HG02943 (cell line): ENCODE measurements around the gene JPT1.
"Not testable (repeated sequence)": the region's sequence is repeated elsewhere in the genome, so short reads cannot be mapped to it uniquely, and the experiment has no call there.

ENCODE experiments used
- ATAC-seq: cut with Tn5 transposase; IDR thresholded peaks from one replicate; pipeline ENCODE4 v1.9.1; 2021; ENCODE audit warnings: mild to moderate bottlenecking, low read depth, moderate library complexity; ENCODE audit not compliant: unreplicated experiment

JPT1 gene

GRCh38 chr17:75154195-75155106 is at the start of gene JPT1:
Gene JPT1 (minus strand): TSS chr17:75154512. CDS start chr17:75154397, 115 bp downstream.
- peak; percentile 94 for ATAC-seq

DNA sequence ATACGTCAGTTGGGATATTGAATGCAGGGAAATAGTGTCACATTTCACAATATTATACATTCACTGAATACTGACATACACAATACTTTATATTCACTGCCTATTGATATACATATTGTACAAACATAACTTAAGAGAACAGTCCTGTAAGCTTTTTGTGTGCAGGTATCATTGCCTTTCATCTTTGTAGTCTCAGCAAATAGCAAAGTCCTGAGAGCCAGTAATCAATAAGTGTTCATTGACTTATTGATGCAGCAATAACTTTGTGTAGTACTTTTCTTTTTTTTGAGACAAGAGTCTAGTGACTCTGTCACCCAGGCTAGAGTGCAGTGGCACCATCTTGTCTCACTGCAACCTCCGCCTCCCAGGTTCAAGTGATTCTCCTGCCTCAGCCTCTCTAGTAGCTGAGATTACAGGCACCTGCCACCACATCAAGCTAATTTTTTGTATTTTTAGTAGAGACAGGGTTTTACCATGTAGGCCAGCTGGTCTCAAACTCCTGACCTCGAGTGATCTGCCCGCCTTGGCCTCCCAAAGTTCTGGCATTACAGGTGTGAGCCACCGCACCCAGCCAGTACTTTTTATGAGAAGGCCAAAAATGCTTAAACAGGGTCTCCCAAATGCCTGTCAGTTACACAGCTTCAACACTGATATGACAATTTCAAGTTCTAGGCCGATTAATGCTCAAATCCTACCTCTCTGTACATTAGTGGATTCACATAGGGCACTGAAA is 45.7 kb upstream of the JPT1 start:
- no peak for ATAC-seq

DNA sequence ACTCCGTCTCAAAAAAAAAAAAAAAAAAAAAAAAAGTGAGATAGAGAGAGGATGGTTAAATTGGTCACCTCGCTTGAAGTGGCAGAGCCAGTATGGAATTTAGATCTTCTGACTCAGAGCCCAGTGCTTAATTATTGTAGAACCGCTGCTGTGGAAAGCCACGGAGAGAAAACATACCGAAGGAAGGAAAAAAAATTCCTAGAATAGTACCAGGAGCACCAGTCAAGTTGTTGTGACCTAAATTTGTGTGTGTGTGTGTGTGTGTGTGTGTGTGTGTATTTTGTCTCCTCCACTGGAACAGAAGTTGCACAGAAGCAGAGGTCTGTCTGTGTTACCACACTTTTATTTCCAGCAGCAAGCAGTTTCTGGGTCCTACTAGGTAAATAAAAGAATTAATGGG is 40.6 kb upstream of the JPT1 start:
- ATAC-seq = no peak

DNA sequence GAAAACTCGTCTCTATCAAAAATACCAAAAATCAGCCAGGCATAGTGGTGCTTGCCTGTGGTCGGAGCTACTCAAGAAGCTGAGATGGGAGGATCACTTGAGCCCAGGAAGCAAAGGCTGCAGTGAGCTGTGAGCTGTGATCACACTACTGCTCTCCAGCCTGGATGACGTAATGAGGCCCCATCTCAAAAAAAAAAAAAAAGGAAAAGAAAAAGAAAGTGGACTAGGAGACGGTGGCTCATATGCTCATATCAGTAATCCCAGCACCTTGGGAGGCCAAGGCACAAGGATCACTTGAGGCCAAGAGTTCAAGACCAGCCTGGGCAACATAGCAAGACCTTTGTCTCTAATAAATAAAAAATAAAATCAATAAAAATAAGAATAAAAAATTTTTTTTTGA is 37.3 kb upstream of the JPT1 start:
- ATAC-seq = no peak

- ATAC-seq = no peak
Measured at GRCh38 chr17:75188614-75189013, 34.3 kb upstream of the JPT1 start.

DNA sequence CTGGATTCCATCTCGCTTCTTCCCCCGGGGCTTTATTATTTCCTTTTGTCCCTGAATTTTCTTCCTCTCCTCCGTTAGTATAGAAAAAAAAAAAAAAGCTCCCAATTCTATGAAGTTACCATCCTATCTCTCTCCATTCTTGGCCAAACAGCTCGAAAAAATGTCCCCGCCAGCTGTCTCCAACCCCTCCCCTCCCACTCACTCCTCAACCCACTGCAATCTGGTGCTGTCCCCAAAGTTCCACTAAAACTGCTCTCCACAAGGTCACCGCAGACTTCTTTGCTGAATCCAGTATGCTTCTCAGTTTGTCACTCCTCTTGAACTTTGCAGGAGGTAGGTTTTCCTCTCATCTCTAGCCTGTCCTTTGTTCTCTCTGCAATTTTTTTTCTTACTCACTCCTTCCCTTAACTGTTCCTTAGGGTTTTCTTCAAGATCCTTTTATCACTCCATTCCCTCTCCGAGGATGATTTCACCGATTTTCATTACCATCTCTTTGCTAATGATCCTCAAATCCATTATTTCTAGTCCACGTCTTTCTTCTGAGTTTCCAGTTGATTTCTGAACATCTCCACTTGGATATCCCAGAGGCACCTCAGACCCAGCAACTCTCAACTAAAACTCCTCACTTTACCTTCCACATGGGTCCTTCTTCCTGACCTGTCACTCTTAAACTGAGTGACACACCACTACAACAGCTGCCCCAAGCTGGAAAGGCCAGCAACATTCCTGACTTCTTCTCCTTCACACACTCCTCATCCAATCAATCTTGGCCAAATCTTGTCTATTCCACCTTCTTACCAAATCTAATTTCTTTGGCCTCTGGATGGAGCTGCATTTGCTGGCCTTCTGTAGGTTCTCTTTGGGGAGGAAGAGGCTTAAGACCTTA is 29.9 kb upstream of the JPT1 start:
- no peak for ATAC-seq

DNA sequence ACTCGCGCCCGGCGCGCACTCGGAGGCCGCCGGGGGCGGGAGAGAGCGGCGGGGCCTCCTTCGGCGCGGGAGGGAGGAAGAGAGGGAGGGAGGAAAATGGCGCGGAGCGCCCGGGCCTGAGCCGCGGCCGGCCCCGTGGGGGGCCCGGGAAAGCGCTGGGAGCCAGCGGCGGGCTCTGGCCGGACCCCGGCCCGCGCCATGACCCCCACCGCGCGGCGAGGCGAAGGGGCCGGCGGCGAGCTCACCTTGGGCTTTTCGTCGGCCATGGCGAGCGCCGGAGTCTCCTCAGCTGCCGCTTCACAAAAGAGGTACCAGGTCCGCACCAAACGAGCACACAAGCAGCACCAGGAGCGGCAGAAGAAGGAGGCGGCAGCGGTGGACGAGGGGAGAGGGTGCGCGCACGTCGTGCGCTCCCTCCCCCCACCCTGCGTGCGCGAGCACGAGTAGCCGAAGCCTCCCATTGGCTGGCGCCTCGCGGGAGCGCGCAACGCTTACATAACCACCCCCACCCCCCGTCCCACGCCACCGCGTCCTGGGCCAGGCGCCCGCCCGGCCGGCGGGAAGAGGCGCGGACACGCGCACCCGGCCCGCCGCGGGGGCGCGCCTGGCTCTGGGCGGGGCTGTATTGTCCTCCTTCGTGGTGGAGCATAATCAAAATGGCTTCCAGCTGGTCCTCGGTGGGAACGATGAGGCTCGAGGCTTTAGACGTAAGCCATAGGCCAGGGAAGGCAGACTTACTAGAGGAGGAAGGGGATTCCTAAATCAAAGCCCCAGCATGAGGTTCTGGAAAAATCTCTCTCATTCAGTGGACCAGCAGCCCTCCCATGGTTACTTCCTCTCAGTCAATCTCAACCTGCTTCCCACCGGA is 28.5 kb upstream of the JPT1 start, which contains the start of gene SUMO2:
Gene SUMO2, minus strand, starts transcription at position 391 of the 868 bp plus-strand sequence. Its CDS starts 125 bp downstream, at position 266.
- peak; percentile 64 for ATAC-seq

DNA sequence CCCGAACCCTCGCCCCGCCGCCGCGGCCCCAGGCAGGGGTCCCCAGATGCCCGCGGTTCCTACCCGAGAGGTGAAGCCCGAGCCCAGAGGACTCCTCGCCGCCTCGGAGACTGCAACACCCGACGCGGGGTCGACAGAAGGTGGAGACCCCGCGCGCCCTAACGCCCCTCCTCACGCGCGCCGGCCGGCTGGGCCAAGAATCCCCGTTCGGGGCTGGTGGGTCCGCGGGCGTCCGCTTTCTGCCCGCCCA is 27.9 kb upstream of the JPT1 start:
- ATAC-seq = peak; percentile 22

- ATAC-seq = no peak
Measured at GRCh38 chr17:75181608-75182318, 27.5 kb upstream of the JPT1 start.

DNA sequence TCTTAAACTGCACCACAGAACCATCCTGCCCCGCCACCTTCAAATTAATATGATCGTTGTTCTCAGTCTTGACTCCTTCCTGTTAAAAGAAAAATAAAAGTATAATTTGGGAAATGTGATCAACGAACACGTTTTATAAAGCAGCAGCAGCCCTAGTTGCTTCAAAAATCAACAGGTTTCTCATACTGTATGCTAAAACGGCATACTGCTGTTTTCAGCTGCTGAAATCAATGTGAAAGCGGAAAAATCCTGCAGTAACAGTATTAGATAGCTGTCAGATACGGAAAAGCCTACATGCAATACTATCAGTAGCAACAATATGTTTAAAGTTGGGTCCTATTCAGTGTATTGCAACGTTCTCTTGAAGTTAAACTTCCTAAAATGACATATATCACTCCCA is 26.8 kb upstream of the JPT1 start:
- no peak for ATAC-seq

DNA sequence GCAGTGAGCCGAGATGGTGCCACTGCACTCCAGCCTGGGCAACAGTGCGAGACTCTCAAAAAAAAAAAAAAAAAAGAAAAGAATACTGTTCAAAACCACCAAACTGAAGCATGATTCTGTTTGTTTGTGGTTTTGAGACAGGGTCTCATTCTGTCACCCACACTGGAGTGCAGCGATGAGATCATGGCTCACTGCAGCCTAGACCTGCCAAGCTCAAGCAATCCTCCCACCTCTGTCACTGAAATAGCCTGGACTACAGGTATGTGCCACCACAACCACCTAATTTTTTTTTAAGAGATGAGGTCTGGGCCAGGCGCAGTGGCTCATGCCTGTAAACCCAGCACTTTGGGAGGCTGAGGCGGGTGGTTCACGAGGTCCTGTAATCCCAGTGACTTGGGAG is 24.1 kb upstream of the JPT1 start:
- ATAC-seq = no peak

- ATAC-seq = no peak
Measured at GRCh38 chr17:75176625-75177024, 22.3 kb upstream of the JPT1 start.

DNA sequence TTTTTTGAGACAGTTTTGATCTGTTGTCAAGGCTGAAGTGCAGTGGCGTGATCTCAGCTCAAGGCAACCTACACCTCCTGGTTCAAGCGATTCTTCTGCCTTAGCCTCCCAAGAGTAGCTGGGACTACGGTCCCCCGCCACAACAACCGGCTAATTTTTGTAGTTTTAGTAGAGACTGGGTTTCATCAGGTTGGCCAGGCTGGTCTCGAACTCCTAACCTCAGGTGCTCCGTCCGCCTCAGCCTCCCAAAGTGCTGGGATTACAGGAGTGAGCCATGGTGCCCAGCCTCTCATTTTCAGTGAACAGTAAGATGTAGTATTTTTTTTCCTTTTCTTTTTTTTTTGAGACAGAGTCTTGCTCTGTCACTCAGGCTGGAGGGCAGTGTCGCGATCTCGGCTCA is 20.7 kb upstream of the JPT1 start:
- no peak for ATAC-seq

GRCh38 chr17:75173526-75173925 is 19.2 kb upstream of the JPT1 start:
- ATAC-seq = no peak

DNA sequence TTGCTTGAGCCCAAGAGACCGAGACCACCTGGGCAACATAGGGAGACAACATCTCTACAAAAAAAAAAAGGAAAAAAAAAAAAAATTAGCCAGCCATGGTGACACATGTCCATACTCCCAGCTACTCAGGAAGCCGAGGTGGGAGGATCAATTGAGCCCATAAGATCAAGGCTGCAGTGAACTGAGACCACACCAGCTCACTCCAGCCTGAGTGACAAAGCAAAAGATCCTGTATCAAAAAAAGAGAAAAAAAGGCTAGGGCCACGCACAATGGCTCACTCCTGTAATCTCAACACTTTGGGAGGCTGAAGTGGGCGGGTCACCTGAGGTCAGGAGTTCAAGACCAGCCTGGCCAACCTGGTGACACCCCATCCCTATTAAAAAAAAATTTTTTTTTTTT is 14.7 kb upstream of the JPT1 start:
- ATAC-seq = no peak

GRCh38 chr17:75164606-75165005 is 10.3 kb upstream of the JPT1 start:
- ATAC-seq = not testable (repeated sequence)

- no peak for ATAC-seq
Measured at GRCh38 chr17:75163074-75163473, 8.8 kb upstream of the JPT1 start.

DNA sequence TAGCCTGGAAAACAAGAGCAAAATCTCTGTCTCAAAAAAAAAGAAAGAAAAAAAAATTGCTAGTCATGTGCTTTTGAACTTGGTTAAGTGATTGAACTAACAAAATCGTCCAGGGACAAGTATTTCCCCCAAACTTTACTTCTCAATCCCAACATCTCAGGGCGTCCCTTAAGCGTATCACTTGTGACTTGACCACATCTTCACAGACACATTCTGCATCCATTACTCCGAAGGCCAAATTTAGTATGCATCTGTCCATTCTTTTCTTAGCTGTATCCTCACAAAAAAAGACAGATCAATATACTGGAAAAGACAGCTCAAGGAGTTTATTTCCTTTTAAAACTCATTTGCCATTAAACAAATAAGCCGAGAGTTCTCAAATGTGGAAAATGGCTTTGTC is 5.9 kb upstream of the JPT1 start:
- no peak for ATAC-seq
